NCI-H82 (cell line): ENCODE measurements around the gene CTBP2.

Experiments used
- DNase-seq: peaks from one replicate; lab custom pipeline; 2025; lab: John Stamatoyannopoulos, UW

CTBP2 gene

GRCh38 chr10:124977161-124977560 lies 183.2 kb downstream of the CTBP2 start:
- DNase-seq, result no peak

- no peak for DNase-seq
Observed at GRCh38 chr10:124975977-124976514, 184.3 kb downstream of the CTBP2 start.

- no peak for DNase-seq
Observed at GRCh38 chr10:124974131-124974530, 186.2 kb downstream of the CTBP2 start.

GRCh38 chr10:124972637-124973036 lies 187.7 kb downstream of the CTBP2 start:
- no peak for DNase-seq

GRCh38 chr10:124971276-124971675 lies 189.1 kb downstream of the CTBP2 start:
- DNase-seq, result no peak

- peak; percentile 17 for DNase-seq
Observed at GRCh38 chr10:124967255-124967654, 193.1 kb downstream of the CTBP2 start.

GRCh38 chr10:124966008-124966407 lies 194.4 kb downstream of the CTBP2 start:
- DNase-seq, result no peak

GRCh38 chr10:124963866-124964720 lies 196.3 kb downstream of the CTBP2 start:
- DNase-seq, result no peak

GRCh38 chr10:124962421-124962820 lies 197.9 kb downstream of the CTBP2 start:
- no peak for DNase-seq

- no peak for DNase-seq
Observed at GRCh38 chr10:124961248-124961570, 199.2 kb downstream of the CTBP2 start.

- no peak for DNase-seq
Observed at GRCh38 chr10:124959564-124959963, 200.8 kb downstream of the CTBP2 start.

- no peak for DNase-seq
Observed at GRCh38 chr10:124957404-124957947, 202.9 kb downstream of the CTBP2 start.

- no peak for DNase-seq
Observed at GRCh38 chr10:124956764-124957163, 203.6 kb downstream of the CTBP2 start.

GRCh38 chr10:124955868-124956267 lies 204.5 kb downstream of the CTBP2 start:
- no peak for DNase-seq

GRCh38 chr10:124955243-124955642 lies 205.1 kb downstream of the CTBP2 start:
- peak; percentile 21 for DNase-seq

GRCh38 chr10:124953421-124953820 lies 206.9 kb downstream of the CTBP2 start:
- no peak for DNase-seq

- DNase-seq, result peak; percentile 2
Observed at GRCh38 chr10:124952123-124952522, 208.2 kb downstream of the CTBP2 start.

- no peak for DNase-seq
Observed at GRCh38 chr10:124949543-124949942, 210.8 kb downstream of the CTBP2 start.

GRCh38 chr10:124946945-124947344 lies 213.4 kb downstream of the CTBP2 start:
- peak; percentile 23 for DNase-seq

- DNase-seq, result no peak
Observed at GRCh38 chr10:124944982-124945381, 215.4 kb downstream of the CTBP2 start.

GRCh38 chr10:124943301-124944092 lies 216.9 kb downstream of the CTBP2 start:
- no peak for DNase-seq

GRCh38 chr10:124942317-124943169 lies 217.8 kb downstream of the CTBP2 start:
- no peak for DNase-seq
